Fibroblast of pulmonary artery (primary cell): Measurements from ENCODE around the gene BCORL1.

Source experiments
- DNase-seq: peaks from one replicate; pipeline ENCODE4 v3.0.0-alpha.2; 2010; ENCODE audit warnings: low read depth
- H3K4me3 ChIP-seq: replicated peaks from 2 replicates; pipeline ENCODE4 v1.5.1; 2011; ENCODE audit warnings: low read depth, mild to moderate bottlenecking, control low read depth, low read length, moderate library complexity
- TF ChIP-seq, protein P1 (sequence below): IDR thresholded peaks from 2 replicates; pipeline ENCODE4 v1.5.1; 2011; ENCODE audit warnings: mild to moderate bottlenecking, control low read depth, low read length, inconsistent platforms; ENCODE audit errors: missing control alignments

Gene BCORL1

DNA sequence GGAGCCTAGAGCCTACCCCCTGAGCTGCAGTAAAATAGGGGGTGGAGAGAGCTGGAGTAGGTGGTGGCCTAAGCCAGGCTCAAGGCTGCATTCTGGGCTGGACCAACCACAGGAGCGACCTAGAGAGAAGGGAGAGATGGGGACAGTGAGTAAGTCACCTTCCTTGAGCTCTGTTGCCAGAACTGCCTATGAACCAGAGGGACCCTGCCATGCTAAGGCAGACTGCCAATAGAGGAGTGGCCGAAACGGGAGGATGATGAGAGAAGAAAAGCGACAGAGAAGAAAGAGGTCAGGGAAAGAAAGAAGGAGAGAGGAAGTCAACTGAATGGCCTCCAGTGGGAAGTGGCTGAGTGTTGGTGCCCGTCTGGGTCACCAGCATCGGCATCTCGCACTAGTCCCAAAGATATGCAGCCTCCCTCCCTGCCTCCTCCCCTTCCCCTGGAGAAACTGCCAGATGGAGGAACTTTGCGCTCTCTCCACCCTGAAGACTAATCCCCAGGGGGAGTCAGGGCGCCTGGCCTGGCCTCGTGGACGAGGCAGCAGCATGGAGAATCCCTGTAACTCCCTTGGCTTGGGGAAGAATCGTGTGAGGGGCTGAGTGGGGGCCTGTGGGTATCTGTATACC, 99.1 kb downstream of the BCORL1 start:
- no peak for DNase-seq
- no peak overlapping the region for H3K4me3 ChIP-seq
- TF ChIP-seq, protein P1, sequence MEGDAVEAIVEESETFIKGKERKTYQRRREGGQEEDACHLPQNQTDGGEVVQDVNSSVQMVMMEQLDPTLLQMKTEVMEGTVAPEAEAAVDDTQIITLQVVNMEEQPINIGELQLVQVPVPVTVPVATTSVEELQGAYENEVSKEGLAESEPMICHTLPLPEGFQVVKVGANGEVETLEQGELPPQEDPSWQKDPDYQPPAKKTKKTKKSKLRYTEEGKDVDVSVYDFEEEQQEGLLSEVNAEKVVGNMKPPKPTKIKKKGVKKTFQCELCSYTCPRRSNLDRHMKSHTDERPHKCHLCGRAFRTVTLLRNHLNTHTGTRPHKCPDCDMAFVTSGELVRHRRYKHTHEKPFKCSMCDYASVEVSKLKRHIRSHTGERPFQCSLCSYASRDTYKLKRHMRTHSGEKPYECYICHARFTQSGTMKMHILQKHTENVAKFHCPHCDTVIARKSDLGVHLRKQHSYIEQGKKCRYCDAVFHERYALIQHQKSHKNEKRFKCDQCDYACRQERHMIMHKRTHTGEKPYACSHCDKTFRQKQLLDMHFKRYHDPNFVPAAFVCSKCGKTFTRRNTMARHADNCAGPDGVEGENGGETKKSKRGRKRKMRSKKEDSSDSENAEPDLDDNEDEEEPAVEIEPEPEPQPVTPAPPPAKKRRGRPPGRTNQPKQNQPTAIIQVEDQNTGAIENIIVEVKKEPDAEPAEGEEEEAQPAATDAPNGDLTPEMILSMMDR = no peak

DNA sequence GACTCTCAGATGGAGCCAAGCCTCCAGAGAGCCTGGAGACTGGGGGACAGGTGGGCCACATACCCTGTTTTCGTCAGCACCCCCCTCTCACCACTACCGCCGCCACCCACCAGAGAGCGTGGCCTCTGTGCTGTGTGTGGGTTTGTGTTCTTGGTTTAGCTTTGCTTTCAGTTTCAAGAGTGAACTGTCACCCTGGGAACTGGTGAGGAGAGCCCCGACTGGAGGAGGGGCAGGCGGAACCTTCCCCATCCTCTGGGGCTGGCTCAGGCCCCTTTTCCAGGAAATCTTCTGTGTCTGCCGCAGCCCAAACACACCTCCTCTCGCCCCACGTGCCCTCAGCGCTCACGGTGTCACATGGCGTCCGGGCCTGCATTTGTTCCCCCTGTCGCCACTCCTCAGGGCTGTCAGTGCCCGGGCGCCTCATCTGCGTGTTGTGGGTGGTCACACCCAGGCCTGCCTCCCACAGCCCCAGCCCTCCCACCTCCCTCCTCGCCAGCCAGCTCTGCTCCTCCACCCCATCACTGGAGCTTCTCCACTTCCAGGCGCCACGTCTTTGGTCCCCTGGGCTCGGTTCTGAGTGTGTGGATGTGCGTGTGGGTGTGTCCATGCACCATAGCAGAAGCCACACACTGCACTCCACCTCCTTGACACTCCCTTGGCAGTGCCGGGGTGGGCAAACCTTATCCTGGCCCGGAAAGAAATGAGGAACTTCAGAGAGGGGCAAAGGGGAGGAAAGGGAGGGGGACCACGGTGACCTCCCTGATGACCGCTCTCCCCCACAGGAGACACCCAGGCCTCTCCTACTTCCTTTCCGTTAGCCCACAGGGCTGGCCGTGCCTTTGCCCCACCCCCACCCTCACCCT, 100.0 kb downstream of the BCORL1 start:
- DNase-seq = no peak
- no peak overlapping the region for H3K4me3 ChIP-seq
- TF ChIP-seq, protein P1 = no peak

DNA sequence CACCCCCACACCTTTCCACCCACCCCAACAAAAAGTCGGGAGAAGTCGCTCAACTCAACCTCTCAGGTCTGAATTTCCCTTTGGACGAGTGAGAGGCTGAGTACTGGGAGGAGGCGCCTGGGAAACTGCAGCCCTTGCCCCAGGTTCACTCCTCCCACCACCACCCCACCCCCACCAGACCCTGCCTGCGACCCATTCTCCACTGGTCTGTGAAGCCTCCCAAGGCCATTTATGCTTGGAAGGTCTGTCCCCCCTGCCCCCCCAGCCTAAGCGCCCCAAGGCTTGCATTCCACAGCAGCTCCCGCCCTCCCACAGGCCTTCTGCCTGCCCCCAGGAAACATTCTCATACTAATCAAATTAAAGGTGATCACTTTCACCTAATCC, 100.7 kb downstream of the BCORL1 start:
- no peak for DNase-seq
- TF ChIP-seq, protein P1 = no peak
- H3K4me3 ChIP-seq = no peak overlapping the region

DNA sequence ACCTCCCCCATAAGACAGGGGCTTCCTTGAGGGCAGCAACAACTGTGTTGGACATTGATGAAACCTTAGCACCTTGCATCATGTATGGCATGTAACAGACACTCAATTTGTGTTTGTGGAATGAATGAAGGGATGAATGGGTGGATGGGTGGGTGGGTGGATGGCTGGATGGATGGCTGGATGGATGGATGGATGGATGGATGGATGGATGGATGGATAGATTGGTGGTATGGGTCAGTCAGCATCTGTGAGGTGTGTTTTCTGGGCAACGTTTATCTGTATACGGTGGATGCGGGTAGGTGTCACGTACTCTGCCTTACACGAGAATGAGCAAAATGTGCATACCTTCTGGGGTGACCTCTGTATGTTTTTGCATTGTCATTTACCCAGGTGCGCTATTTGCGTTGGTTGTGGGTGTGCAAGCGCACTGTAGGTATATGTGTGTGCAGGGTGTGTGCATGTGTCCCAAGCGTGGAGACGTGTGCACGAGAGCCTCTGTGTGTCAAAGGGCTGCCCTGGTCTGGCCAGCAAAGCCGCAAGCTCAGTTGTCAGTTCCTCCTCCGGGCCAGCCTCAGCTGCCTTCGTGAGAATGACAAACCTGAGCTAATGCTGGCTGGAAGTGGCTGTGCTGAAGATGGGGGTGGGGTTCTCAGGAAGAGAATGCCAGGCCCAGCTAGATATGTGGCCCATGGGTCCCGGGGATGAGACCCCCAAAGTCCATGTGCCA, 101.4 kb downstream of the BCORL1 start:
- no peak overlapping the region for H3K4me3 ChIP-seq
- TF ChIP-seq, protein P1 = no peak
- no peak for DNase-seq

DNA sequence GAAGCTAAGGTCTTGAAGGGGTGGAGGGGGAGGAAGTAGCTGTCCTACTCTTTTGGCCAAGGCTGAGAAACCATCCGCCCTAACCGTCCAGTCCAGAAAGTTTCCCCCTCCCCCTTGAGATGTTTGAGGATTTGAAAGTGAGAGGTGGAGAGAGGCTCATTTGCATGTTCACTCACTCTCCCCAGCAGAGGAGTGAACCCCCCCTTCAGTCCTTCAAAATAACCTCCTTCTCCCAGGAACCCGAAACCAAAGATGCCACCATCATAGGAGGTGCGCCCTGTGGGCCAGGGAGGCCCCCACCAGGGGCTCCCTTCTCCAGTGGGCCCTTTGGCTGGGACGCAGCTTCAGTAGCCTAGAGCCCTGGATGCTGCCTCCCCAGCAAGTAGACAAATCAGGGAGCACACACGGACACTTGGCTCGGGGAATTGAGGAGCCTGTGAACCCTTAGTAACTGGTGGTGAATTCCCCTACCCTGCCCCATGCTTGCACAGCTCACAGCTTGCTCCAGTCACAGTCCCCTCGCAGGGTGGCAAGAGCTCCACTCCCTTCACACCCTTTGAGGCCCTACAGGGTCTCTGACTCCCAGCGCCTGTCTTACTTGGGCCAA, 102.3 kb downstream of the BCORL1 start:
- DNase-seq = no peak
- H3K4me3 ChIP-seq = no peak overlapping the region
- TF ChIP-seq, protein P1 = no peak

DNA sequence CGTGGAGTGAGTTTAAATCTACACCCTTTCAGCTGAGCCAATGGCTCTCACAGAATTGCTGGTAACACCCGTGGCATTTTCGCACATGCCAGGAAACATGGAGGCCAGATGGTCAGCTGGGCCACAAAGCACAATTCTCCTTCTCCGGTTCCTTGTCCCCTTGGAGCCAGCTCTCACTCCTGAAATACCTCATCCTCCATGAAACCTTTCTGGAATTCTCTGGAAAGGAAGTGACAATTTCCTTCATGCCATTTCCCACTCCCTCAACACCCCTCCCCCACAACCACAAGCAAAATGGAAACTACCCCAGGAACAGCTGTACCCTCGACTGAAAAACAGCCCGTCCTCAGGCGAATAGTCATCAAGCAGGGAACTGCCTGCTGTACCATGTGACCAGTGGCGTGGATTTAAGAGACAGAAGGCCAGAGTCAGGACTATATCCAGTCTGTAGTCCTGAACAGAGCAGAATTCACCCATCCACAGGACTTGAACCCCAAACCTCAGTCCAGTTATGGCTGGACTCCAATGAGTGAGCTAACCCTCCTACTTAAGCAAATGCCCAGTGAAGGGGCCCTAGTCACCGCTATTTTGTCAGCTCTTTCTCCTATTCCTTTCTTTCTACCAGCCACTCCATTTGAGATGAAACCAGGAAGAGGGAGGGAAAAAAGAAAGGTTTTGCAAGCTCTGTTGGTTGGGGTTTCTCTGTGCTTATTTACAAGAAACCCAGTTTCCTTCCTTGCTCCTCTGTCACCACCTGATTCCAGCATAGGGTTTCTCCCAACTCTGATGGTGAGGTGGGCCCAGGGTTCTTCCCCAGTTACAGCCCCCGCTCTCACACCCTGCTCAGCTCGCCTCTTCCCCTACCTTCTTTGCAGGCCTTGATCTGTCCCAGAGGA, 103.4 kb downstream of the BCORL1 start:
- DNase-seq = peak; percentile 43
- no peak overlapping the region for H3K4me3 ChIP-seq
- TF ChIP-seq, protein P1 = no peak
